BLaER1 treated with 17β-estradiol and CSF1 and Interleukin-3, amounts not matched to agents 10 nM and 100 nM (cell line): ENCODE results near the gene KCNQ1OT1.
A peak's percentile ranks its signal among the peaks of the same experiment; 100 is the strongest.
"Not testable (repeated sequence)": the region's sequence is repeated elsewhere in the genome, so short reads cannot be mapped to it uniquely, and the experiment has no call there.

Experiments used
- H3K27ac ChIP-seq, 11 experiments: shearing (Covaris generic); formaldehyde crosslinking; 2 replicates each; pipeline ENCODE4 v1.8.1; 2022
- H3K27me3 ChIP-seq, 11 experiments: shearing (Covaris generic); formaldehyde crosslinking; 2 replicates each; pipeline ENCODE4 v1.8.1; 2022
- H3K36me3 ChIP-seq, 11 experiments: shearing (Covaris generic); formaldehyde crosslinking; 2 replicates each; pipeline ENCODE4 v1.8.1; 2022
- H3K4me1 ChIP-seq, 10 experiments: shearing (Covaris generic); formaldehyde crosslinking; 2 replicates each; pipeline ENCODE4 v1.8.1; 2022
- H3K4me2 ChIP-seq, 11 experiments: shearing (Covaris generic); formaldehyde crosslinking; 2 replicates each; pipeline ENCODE4 v1.8.1; 2022
- H3K4me3 ChIP-seq, 10 experiments: shearing (Covaris generic); formaldehyde crosslinking; 2 replicates each; pipeline ENCODE4 v1.8.1; 2022
- H3K9ac ChIP-seq, 11 experiments: shearing (Covaris generic); formaldehyde crosslinking; 2 replicates each; pipeline ENCODE4 v1.8.1; 2022
- H3K9me3 ChIP-seq, 11 experiments: shearing (Covaris generic); formaldehyde crosslinking; replicated peaks in 1 of 11; 2 replicates each; pipeline ENCODE4 v1.8.1; 2022
- H4K20me1 ChIP-seq, 11 experiments: shearing (Covaris generic); formaldehyde crosslinking; 2 replicates each; pipeline ENCODE4 v1.8.1; 2022
- Cebpa-rat ChIP-seq, 11 experiments: shearing (Covaris generic); IDR thresholded peaks; 2 replicates each; pipeline ENCODE4 v1.8.1; 2022

Gene KCNQ1OT1

GRCh38 chr11:2641623-2642022, 58.2 kb downstream of the KCNQ1OT1 start:
- no peaks in the 10 kb centered on the region for H3K4me1 ChIP-seq
- TF ChIP-seq Cebpa-rat (IDR thresholded peaks at IDR 0.05) = no peak
- peaks cover 10 to 56% (median 26%) of the 10 kb centered on the region in 11 experiments; a peak in 19 of 22 replicates for H3K36me3 ChIP-seq
- no peaks in the 10 kb centered on the region for H4K20me1 ChIP-seq
- no peak overlapping the region for H3K4me3 ChIP-seq
- no peak overlapping the region for H3K27ac ChIP-seq
- H3K9me3 ChIP-seq = peaks cover 84 to 96% (median 89%) of the 10 kb centered on the region in 11 experiments
- H3K4me2 ChIP-seq = no peak overlapping the region
- no peak overlapping the region for H3K9ac ChIP-seq
- no peaks in the 10 kb centered on the region for H3K27me3 ChIP-seq

GRCh38 chr11:2639763-2640162, 60.0 kb downstream of the KCNQ1OT1 start:
- H3K9me3 ChIP-seq = peaks cover 67 to 80% (median 72%) of the 10 kb centered on the region in 11 experiments
- H3K4me3 ChIP-seq, H4K20me1 ChIP-seq, H3K9ac ChIP-seq, H3K4me2 ChIP-seq, H3K27me3 ChIP-seq, H3K27ac ChIP-seq, H3K4me1 ChIP-seq: not testable (repeated sequence)
- H3K36me3 ChIP-seq = peaks cover 3 to 39% (median 11%) of the 10 kb centered on the region in 11 experiments; a peak in 15 of 22 replicates

GRCh38 chr11:2631161-2631560, 68.6 kb downstream of the KCNQ1OT1 start:
- H3K9ac ChIP-seq = no peak overlapping the region
- peaks cover 57 to 75% (median 63%) of the 10 kb centered on the region in 11 experiments for H3K9me3 ChIP-seq
- no peaks in the 10 kb centered on the region for H3K27me3 ChIP-seq

GRCh38 chr11:2630679-2631078, 69.1 kb downstream of the KCNQ1OT1 start:
- no peak overlapping the region for H3K9ac ChIP-seq
- no peak overlapping the region for H3K27ac ChIP-seq
- peaks cover 0 to 42% (median 8%) of the 10 kb centered on the region in 11 experiments; a peak in 12 of 22 replicates for H3K36me3 ChIP-seq
- no peak for TF ChIP-seq Cebpa-rat (IDR thresholded peaks at IDR 0.05)
- no peaks in the 10 kb centered on the region for H3K27me3 ChIP-seq
- no peaks in the 10 kb centered on the region for H3K4me1 ChIP-seq
- H4K20me1 ChIP-seq = no peaks in the 10 kb centered on the region
- H3K4me2 ChIP-seq = no peak overlapping the region
- peaks cover 57 to 75% (median 63%) of the 10 kb centered on the region in 11 experiments for H3K9me3 ChIP-seq
- no peak overlapping the region for H3K4me3 ChIP-seq

More at GRCh38 chr11:2631161-2631560, 68.6 kb downstream of the KCNQ1OT1 start:
- H4K20me1 ChIP-seq = no peaks in the 10 kb centered on the region
- no peak overlapping the region for H3K4me2 ChIP-seq
- H3K4me1 ChIP-seq = no peaks in the 10 kb centered on the region
- H3K36me3 ChIP-seq = peaks cover 0 to 41% (median 8%) of the 10 kb centered on the region in 11 experiments; a peak in 12 of 22 replicates
- TF ChIP-seq Cebpa-rat (IDR thresholded peaks at IDR 0.05) = no peak
- no peak overlapping the region for H3K27ac ChIP-seq
- no peak overlapping the region for H3K4me3 ChIP-seq

- H3K27ac ChIP-seq = no peak overlapping the region
- H3K27me3 ChIP-seq = no peaks in the 10 kb centered on the region
- H3K4me2 ChIP-seq = no peak overlapping the region
- no peak overlapping the region for H3K4me3 ChIP-seq
- TF ChIP-seq Cebpa-rat (IDR thresholded peaks at IDR 0.05) = no peak
- peaks cover 0 to 25% (median 0%) of the 10 kb centered on the region in 10 experiments; a peak in 4 of 20 replicates for H3K4me1 ChIP-seq
- H4K20me1 ChIP-seq = no peaks in the 10 kb centered on the region
- H3K9ac ChIP-seq = no peak overlapping the region
- peaks cover 16 to 40% (median 27%) of the 10 kb centered on the region in 11 experiments for H3K9me3 ChIP-seq
- H3K36me3 ChIP-seq = peaks cover 0 to 32% (median 0%) of the 10 kb centered on the region in 11 experiments; a peak in 4 of 22 replicates
These were observed 74.6 kb downstream of the KCNQ1OT1 start for GRCh38 chr11:2625183-2625582.

- H3K27ac ChIP-seq = no peak overlapping the region; a peak in 1 of 22 replicates
- peak overlapping the region in 2 of 11 experiments; percentile 20 to 48; a peak in 3 of 22 replicates for H3K4me2 ChIP-seq
- H3K4me3 ChIP-seq = no peak overlapping the region
- TF ChIP-seq Cebpa-rat (IDR thresholded peaks at IDR 0.05) = no peak
- H3K9me3 ChIP-seq = peaks cover 0 to 18% (median 10%) of the 10 kb centered on the region in 11 experiments; a peak in 11 of 22 replicates
- H3K27me3 ChIP-seq = no peaks in the 10 kb centered on the region
- H3K4me1 ChIP-seq = peaks cover 0 to 25% (median 0%) of the 10 kb centered on the region in 10 experiments; a peak in 4 of 20 replicates
- H3K9ac ChIP-seq = no peak overlapping the region
- H4K20me1 ChIP-seq = no peaks in the 10 kb centered on the region
- peaks cover 0 to 31% (median 0%) of the 10 kb centered on the region in 11 experiments; a peak in 3 of 22 replicates for H3K36me3 ChIP-seq
These were observed 77.9 kb downstream of the KCNQ1OT1 start for GRCh38 chr11:2621894-2622293.

GRCh38 chr11:2612884-2613571, 86.8 kb downstream of the KCNQ1OT1 start:
- H3K9ac ChIP-seq = no peak overlapping the region
- no peak overlapping the region for H3K27ac ChIP-seq
- no peaks in the 10 kb centered on the region for H4K20me1 ChIP-seq
- H3K4me2 ChIP-seq = no peak overlapping the region
- no peaks in the 10 kb centered on the region for H3K4me1 ChIP-seq
- H3K4me3 ChIP-seq = no peak overlapping the region
- peaks cover 0 to 9% (median 0%) of the 10 kb centered on the region in 11 experiments; a peak in 4 of 22 replicates for H3K36me3 ChIP-seq
- H3K9me3 ChIP-seq = peaks cover 20 to 27% (median 21%) of the 10 kb centered on the region in 11 experiments; a peak in 21 of 22 replicates
- no peak for TF ChIP-seq Cebpa-rat (IDR thresholded peaks at IDR 0.05)
- no peaks in the 10 kb centered on the region for H3K27me3 ChIP-seq

GRCh38 chr11:2609345-2609744, 90.4 kb downstream of the KCNQ1OT1 start:
- H4K20me1 ChIP-seq = no peaks in the 10 kb centered on the region
- H3K9ac ChIP-seq = no peak overlapping the region
- peaks cover 25 to 46% (median 32%) of the 10 kb centered on the region in 11 experiments for H3K9me3 ChIP-seq
- H3K27ac ChIP-seq = no peak overlapping the region
- TF ChIP-seq Cebpa-rat (IDR thresholded peaks at IDR 0.05) = no peak
- peaks cover 0 to 9% (median 0%) of the 10 kb centered on the region in 11 experiments; a peak in 4 of 22 replicates for H3K36me3 ChIP-seq
- H3K27me3 ChIP-seq = no peaks in the 10 kb centered on the region
- H3K4me2 ChIP-seq = no peak overlapping the region
- no peak overlapping the region for H3K4me3 ChIP-seq
- H3K4me1 ChIP-seq = no peaks in the 10 kb centered on the region

GRCh38 chr11:2599561-2600189, 100.1 kb downstream of the KCNQ1OT1 start:
- no peaks in the 10 kb centered on the region for H4K20me1 ChIP-seq
- H3K4me2 ChIP-seq = no peak overlapping the region
- peaks cover 17 to 36% (median 25%) of the 10 kb centered on the region in 11 experiments for H3K9me3 ChIP-seq
- peaks cover 0 to 13% (median 0%) of the 10 kb centered on the region in 11 experiments; a peak in 4 of 22 replicates for H3K36me3 ChIP-seq
- H3K27me3 ChIP-seq = no peaks in the 10 kb centered on the region
- H3K27ac ChIP-seq = no peak overlapping the region
- no peak overlapping the region for H3K4me3 ChIP-seq
- TF ChIP-seq Cebpa-rat (IDR thresholded peaks at IDR 0.05) = no peak
- H3K9ac ChIP-seq = no peak overlapping the region
- no peaks in the 10 kb centered on the region for H3K4me1 ChIP-seq
